22Rv1 (cell line): Measurements from ENCODE around the gene SPEG.

Source experiments
- ZFX ChIP-seq: fragments of 450-650 bp; IDR thresholded peaks from 2 replicates; pipeline ENCODE4 v1.6.1; 2017; ENCODE audit warnings: antibody characterized with exemption, borderline replicate concordance
- TF ChIP-seq, protein P1 (sequence below): fragments of 450-650 bp; IDR thresholded peaks from 2 replicates; pipeline ENCODE4 v1.5.1; 2017; ENCODE audit warnings: mild to moderate bottlenecking

DNA sequence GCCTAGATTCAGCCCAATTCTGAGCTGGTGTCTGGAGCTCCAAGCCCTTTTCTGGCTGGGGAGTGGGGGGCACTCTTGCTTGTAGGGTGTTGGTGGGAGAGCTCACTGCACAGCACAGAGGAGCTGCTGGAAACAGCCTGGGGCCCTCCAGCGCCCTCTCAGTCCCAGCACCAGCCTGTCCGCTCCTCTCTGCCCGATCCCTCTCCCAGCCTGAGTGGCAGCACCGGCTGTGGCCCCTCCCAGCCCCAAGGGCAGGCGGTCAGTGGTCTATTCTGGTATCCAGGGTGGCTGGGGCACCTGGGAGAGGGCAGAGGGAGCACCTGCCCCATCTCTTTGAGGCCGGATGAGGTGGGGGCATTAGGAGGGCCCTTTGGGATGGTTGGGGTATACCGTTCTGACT lies 29.7 kb upstream of the SPEG start:
- TF ChIP-seq, protein P1, sequence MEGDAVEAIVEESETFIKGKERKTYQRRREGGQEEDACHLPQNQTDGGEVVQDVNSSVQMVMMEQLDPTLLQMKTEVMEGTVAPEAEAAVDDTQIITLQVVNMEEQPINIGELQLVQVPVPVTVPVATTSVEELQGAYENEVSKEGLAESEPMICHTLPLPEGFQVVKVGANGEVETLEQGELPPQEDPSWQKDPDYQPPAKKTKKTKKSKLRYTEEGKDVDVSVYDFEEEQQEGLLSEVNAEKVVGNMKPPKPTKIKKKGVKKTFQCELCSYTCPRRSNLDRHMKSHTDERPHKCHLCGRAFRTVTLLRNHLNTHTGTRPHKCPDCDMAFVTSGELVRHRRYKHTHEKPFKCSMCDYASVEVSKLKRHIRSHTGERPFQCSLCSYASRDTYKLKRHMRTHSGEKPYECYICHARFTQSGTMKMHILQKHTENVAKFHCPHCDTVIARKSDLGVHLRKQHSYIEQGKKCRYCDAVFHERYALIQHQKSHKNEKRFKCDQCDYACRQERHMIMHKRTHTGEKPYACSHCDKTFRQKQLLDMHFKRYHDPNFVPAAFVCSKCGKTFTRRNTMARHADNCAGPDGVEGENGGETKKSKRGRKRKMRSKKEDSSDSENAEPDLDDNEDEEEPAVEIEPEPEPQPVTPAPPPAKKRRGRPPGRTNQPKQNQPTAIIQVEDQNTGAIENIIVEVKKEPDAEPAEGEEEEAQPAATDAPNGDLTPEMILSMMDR, result no peak
- no peak for TF ChIP-seq ZFX
